DMS153 treated with DMSO at 0.1 percent for 48 hours (cell line): ENCODE measurements around the gene FASTK.

Experiments used
- DNase-seq: peaks from one replicate; lab custom pipeline; 2025; ENCODE audit not compliant: unreplicated experiment; lab: John Stamatoyannopoulos, UW

Gene FASTK

DNA sequence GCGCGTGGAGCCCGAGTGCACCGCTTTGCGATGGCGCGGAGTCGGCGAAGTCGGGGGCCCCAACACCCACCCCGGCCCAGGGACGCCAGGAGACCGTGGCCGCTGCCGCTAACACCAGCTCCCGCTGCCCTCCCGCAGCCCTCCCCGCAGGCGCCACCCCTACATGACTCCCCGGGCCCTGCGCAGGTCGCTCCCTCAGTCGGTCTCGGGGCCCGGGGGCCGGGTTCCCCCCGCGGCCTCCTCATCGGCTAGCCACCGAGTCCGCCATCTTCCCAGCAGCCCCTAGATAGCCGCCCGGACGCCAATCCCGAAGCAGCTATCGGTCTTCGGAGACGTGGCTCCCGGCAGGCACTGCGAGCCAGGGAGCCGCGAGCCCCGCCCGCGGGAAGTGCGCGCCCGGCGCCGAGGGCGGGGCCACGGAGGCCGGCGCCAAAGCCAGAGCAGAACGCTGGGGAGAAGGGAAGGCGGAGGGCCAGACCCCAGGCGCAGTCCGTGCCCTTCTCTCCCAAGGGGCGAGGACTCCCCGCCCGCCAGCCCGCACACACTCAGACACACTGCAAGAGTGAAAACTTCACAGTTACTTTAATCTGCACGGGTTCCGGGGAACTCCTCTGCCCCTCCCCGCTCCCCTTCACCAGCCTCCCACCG is at the start of gene FASTK:
FASTK (minus strand) TSS at position 288 of the 648 bp plus-strand sequence; CDS start at position 245, 43 bp downstream.
- peak; percentile 76 for DNase-seq

DNA sequence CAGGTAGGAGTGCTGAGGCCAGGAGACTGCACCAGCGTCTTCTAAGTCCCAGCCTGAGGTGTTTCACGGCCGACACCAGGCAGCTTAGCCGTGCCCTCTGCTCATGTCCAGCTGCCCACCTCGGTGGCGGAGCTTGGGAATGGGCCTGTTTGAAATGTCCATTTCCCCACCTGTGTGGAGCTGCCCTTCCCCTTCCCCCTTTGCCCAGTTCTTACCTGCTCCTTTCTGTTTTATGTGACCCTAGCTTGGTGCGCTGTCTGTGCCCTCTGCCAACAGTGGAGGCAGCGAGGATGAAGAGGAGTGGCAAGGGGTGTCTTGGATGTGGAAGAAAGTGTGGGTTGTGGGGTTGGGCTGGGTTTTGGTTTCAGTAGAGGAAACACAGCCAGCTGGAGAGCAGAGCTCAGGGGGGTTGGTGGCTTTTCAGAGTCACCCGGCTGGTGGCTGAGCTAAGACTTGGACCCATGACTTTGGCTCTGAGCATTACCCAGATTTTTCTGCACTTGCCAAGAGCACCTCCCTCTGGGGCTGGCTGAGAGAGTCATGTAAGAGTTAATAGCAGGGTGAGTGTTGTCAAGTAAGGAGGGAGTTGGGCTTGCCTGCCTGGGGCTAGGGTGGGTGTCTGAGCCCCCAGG is 49.5 kb upstream of the FASTK start:
- no peak for DNase-seq

DNA sequence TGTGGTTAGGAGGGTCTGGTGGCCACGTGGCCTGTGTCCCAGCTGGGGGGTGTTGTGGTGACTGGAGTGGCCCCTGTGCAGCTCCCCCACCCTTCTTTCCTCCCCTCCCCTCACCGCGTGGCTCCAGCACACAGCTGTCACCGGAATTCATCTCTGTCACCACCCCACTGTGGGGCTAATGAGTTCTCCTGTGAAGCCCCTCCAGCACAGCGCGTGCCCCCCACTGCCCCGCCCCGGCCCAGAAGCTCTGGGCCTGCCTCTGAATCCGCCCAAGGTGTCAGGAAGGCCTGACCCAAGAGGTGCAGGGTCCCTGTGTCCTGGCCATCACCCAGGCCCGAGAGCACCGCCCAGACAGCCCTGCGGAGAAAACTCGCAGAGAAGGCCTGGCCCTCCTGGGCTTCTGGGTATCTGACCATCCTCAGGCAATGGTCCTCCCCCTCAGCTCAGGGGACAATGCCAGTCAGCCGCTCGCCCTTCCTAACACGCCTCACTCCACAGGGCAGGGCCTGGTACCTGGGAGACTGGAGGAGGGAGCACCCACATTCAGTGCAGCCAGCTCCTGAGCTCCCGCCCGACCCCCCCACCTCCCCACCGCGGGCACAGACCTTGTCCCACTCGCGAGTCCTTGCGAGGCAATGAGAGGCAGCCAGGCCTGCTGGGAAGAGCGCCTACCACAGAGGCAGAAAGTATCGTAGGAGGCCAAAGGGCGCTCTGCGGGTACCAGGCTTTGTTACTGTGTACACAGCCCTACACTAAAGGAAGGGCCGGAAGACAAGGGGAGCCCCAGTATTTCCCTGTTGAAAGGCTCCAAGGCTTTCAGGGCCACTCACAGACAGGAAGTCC is 48.7 kb upstream of the FASTK start:
- no peak for DNase-seq

DNA sequence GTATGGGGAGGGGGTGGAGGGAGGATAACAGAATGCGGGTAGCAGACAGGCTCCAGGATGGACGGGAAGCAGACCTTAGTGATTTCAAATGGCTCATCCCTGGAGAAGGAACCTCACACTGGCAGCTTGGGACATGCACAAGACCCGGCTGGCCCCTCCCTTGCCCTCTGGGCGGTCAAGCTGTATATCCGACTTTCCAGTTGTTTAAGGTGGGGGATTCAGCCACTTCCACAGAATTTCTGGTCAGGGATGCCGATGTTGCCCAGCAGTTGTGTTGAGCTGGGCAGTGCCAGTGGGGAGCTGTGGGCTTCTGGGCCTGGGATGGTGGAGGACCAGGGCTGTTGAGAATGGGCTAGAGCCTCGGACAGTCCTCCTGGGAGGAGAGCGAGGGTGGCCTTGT is 48.1 kb upstream of the FASTK start:
- DNase-seq, result no peak

- no peak for DNase-seq
Measured at GRCh38 chr7:151128144-151128543, 47.5 kb upstream of the FASTK start.

- no peak for DNase-seq
Measured at GRCh38 chr7:151126491-151127137, 46.0 kb upstream of the FASTK start.

DNA sequence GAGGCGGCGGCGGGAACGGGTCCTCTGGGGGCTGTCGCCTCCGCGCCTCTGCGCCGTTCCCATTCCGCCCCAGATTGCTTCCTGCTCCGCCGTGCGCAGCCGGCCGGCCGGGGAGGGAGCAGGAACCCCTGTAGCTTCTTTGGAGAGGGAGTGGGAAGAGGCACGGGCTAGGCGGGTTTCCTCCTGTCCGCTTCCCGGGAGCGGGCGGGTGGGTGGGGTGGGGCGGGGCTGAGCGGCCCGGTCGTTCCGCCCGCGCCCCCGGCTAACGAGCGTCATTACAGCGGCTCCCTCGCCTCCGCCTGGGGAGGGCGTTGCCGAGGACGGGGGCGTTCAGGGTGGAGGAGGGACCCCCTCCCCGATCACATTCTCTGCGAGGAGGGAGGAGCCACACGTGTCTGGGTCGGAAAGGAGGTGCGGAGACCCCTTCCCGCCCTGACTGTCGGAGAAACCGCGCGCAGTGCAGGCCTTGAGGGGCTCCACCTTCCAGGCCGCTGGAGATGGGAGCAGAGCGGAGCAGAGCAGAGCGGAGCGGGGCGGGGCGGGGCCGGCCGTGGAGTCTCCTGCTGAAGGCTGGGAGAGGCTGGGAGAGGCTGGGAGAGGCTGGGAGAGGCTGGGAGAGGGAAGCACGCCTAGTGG is 45.4 kb upstream of the FASTK start:
- no peak for DNase-seq

DNA sequence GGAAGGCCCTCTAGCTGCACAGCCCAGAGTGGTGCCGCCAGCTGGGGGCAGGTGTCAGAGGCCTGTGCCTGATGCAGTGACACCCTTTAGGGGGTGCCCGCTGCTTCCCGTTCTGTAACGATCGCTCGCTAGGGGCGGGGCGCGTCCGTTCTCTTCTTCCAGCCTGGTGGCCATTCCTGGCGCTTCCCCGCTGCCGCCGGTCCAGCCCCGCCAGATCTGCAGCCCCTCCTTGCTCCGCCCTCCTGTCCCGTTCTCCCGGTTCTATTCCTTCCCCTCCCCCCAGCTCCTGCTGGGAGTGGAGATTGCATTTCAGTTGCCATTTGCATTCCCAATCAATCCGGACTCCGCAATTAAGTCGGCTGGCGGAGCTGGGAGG is 44.8 kb upstream of the FASTK start:
- DNase-seq, result no peak

DNA sequence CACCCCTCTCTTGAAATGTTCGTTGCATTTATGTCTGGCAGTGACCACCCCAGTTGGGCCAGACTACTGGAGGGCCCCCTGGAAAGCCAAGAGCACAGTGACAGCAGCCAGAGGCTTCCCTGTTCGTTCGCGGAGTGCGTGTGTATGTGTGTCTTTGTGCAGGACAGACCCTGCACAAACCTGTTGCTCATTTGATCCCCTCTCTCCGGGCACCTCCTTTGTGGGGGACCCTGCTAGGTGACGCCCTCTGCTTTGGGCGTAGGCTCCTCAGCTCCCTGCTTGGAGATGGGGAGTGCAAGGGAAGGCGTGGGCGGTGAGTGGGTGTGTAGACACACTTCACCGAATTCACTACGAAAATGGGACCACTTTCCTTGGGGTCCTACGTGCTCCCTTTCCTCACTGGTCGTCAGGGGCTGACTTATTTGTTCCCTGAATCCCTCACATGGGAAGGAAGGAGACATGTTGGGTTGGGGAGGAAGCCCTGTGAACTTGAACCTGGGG is 44.3 kb upstream of the FASTK start:
- DNase-seq, result no peak

DNA sequence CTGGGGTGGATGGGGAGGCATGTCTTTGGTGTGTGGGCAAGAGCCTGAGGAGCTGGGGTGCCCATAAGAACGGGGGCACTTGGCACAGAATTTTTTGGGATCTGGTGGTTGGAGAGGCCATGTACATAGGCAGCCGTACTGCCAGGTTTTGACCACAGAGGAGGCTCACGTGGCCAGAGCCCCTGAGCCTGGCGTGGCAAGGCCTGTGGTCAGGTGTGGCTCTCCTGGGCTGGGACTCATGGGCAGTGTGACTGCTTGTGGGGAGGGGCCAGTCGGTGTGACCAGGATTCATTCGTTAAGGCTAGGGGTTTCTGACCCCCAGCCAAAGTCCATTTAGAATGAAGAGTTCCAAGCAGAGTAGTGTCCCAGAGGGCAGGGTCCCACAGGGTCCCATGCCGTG is 43.9 kb upstream of the FASTK start:
- no peak for DNase-seq

DNA sequence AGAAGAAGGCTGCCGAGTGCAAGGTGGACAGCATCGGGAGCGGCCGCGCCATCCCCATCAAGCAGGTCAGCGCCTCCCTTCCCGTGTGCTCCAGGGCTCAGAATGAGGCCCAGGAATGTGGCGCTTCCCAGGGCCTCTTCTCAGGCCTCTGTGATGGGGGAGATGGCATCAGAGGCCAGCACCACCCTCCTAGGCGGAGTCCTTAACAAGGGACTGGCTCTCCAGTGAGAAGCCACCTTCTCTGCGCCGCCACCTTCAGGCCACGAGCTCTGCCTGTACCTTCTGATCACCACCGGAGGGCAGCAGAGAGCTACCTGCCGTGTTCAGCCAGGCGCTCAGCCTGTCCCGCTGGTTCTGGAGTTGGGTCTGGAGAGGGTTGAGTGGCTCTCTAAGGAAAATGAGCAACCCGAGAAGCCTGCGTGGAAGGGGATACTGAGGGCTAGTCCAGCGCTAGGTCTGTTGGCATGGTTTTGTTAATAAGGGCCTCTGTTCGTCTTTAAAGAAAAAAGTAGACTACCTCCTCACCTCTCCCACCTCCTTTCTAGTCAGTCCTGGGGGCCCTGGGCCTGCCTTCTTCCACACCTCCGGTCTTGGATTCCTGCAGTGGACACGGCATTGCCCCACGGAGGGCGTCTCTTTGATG is 43.3 kb upstream of the FASTK start:
- peak; percentile 59 for DNase-seq

- DNase-seq, result no peak
Measured at GRCh38 chr7:151123158-151123821, 42.7 kb upstream of the FASTK start.

- DNase-seq, result no peak
Measured at GRCh38 chr7:151122796-151123157, 42.2 kb upstream of the FASTK start.

- DNase-seq, result no peak
Measured at GRCh38 chr7:151122276-151122675, 41.7 kb upstream of the FASTK start.

DNA sequence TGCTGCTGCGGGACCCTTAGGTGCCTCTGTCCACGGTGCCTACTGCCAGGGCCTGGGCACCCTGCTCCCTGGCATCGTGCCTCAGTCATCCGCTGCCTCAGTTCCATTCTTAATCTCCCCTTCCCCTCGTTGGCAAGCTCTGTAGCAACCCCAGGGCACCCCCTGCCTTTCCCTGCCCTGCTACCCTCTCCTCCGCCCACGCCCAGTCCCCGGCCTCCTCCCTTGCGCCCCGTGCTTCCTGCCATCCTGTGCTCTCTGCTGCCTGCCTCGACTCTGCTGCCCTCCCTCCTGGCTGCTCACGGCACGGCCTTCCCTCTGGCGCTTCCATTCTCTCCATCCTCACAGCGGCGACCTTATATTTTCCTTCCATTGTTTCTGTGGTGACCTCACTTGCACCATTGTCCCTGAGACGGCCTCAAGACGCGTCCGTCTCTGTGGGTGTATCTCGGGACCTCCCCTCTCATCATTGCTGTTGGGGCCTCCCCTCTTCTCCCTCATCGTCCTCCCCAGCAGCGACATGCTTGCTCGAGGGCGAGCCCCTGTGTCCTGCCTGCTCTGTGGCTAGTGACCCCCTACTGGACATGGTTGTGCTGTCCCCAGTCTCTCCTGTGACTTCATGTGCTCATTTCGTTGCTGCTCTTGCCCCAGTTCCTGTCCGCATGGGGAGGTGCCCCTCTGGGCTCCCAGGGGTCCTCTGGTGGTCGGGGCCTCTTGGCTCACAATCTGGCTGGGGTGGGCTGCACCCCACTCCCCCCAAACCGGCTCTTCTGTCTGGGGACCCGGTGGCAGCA is 41.0 kb upstream of the FASTK start:
- DNase-seq, result no peak

- no peak for DNase-seq
Measured at GRCh38 chr7:151120896-151121295, 40.3 kb upstream of the FASTK start.

DNA sequence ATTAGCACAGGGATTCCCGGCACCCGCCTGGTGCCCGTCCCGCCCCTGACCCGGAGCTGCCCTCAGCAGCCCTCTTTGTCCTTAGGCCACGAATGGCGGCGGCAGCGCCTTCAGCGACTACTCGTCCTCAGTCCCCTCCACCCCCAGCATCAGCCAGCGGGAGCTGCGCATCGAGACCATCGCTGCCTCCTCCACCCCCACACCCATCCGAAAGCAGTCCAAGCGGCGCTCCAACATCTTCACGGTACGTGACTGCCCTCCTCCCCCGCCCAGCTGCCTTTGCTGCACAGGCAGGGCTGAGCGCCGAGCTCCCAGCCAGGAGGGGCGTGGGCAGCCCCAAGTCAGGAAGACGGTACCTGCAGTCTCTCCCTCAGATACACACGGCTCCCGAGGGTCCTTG is 39.3 kb upstream of the FASTK start:
- DNase-seq, result no peak

GRCh38 chr7:151119055-151119415 is 38.4 kb upstream of the FASTK start:
- no peak for DNase-seq
